Measurements from ENCODE around the gene GRIP1.

GRIP1 gene

GRCh38 chr12:66693901-66694513 lies 15.1 kb upstream of the GRIP1 start:
- DNase-seq (ENCODE audit: low spot score), result peak; percentile 89

DNA sequence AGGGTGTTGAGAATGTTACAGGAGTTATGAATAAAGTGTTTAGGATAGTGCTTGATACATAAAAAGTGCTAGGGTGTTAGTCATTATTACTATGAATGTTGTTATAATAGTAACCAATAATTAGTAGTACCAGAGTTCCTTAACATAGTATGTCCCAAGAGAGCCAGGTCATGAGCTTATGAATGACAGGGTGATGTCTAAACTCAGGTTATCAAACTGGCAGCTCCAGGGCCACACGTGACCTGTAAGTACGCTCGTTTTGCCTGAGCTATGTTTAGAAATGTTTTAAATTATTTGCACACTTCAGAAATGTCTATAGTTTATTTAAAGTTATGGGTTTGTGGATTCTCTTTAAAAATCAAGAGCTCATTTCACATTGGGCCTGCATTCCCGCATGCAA lies 14.1 kb upstream of the GRIP1 start:
- DNase-seq (ENCODE audit: low spot score), result no peak

DNA sequence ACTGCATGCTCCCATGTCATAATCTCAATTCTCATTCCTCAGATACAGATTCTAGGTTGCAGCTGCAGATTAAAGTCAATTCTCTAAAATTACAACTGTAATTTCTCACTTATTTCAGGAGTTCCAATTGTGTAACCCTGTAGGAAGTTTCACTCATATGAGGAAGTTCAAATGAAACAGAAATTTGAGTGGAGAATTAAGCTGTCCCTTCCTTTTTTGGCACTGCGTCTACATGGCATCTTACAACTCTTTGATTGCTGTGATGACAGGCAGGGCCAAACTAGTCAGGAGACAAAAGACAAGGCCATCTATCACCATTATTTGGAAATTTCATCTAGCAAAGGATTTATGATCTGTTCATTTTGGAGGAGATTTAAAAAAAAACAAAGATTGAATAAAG lies 13.3 kb upstream of the GRIP1 start:
- no peak for DNase-seq (ENCODE audit: low spot score)

DNA sequence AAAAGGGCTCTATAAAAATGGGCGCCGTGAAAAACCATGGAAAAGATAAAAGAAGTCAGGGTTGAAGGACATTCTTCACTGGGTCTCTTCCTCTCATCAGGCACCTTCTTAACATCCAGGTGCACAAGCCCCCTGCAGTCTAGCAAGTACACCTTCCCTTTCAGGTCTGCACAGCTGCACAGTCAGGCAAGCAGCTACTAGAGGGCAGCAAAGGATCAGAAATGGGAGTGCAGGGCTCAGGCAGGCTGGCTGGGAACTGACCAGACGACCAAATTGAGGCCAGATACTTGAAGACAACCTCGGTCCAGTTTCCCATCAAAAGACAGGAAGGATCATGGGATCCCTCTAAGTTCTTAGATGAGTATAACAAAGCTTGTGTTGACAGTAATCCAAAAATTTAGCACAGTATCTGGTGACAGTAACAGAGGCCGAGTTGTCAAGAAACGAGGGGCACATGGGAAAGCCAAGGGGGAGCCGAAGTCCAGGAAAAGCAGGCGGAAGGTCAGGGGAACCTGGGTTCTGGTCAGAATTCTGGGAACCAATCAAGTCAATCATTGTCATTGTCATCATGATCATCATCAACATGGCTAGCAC lies 10.1 kb upstream of the GRIP1 start:
- peak; percentile 45 for DNase-seq (ENCODE audit: low spot score)

DNA sequence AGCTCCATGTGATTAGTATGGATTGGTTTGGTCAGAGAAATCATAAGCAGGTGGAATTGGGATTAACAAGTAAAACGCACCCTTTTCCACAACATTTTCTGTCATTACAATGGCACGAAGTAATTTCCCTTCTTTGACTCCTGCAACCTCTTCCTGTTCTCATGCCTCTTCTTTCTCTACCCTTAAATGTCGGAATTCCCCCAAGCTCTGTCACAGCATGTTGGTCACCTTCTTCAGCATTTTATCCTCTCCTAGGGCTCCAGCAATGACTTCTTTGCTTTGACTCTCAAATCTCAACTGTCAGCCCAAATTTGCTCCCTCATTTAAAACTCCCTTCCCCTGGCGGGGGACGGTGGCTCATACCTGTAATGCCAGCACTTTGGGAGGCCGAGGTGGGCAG lies 5.3 kb upstream of the GRIP1 start:
- DNase-seq (ENCODE audit: low spot score), result no peak

DNA sequence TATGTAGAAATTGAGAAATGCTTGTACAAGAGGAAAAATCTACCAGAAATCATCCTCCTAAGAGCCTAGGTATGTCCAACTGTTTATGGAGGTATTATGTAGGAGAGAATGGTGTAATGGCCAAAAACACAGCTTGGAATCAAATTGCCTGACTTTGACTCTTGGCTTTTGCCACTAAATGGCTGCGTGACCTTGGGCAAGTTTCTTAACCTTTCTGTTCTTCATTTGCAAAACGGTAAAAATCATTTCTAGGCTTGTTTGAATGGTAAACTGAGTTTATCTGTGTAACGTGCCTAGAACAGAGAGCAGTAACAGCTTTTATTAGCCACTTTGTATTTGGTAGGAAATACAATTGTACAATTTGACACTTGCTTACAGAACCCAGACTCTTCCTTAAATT lies 4.9 kb upstream of the GRIP1 start:
- DNase-seq (ENCODE audit: low spot score), result no peak

- no peak for DNase-seq (ENCODE audit: low spot score)
Measured at GRCh38 chr12:66683073-66683472, 4.2 kb upstream of the GRIP1 start.

- DNase-seq (ENCODE audit: low spot score), result no peak
Measured at GRCh38 chr12:66679461-66680084, 697 bp upstream of the GRIP1 start.

DNA sequence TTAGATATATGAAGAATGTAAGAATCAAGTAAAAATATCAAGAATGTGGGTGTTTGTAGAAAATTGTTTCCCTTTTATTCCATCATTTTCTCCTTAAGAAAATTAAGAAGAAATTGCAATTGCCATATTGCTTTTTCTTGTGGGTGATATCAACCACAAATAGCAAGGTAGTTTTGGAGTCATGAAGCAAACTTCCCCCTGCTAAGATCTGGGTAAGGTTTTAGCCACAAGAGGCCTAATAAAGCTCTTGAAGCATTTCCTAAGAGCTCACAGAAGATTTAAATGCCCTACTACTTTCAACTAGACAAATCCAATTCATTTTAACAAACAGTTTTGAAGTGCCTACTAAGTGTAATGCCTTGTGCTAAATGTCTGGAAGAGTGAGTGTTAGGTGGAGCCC lies 2.6 kb downstream of the GRIP1 start:
- no peak for DNase-seq (ENCODE audit: low spot score)

DNA sequence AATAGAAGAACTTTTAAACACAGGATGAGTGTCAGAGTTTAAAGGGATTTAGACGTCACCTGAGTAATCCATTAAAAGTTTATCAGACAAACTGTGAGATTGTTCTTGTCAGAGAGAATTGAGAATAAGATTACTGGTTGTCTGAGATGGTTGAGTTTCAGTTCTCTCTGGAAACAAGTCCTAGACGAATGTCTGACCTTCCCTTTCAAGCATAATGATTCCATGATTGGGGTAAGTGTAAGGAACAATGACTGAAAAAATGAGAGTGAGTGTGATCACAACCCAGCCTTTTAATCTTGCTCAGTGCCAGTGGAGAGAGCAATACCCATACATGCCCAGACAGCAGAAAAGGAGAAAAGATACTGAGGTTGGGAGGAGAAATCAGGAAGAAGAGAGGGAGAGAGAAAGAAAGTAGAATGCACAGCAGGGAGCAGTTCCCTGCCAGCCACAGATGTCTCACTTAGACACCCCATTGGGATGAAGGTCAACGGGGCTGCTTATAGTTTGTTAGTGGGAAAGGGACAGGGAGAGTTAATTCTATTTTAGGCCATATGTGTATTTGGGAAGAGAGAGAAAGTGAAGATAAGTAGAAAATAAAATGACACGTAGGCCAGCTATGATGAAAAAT lies 4.3 kb downstream of the GRIP1 start:
- no peak for DNase-seq (ENCODE audit: low spot score)

DNA sequence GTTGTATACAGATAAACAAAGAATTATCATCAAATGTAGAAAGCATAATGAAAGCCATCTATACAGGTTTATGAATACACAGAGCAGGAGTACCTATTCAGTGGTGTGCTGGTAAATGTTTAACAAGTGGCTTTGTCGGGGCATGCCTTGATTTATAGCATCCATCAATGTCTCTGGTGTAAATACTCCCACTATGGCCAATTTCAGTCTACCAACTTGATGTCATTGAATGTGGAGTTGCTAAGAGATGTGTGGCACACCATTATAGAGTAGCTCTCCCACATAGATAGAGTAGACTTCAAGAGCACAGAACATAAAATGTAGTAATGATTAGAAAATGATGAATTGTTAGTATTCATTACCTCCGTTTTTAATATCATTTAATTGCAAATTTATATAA lies 9.3 kb downstream of the GRIP1 start:
- no peak for DNase-seq (ENCODE audit: low spot score)

GRCh38 chr12:66668311-66668710 lies 10.6 kb downstream of the GRIP1 start:
- DNase-seq (ENCODE audit: low spot score), result peak; percentile 43

GRCh38 chr12:66667906-66668305 lies 11.0 kb downstream of the GRIP1 start:
- DNase-seq (ENCODE audit: low spot score), result no peak

- DNase-seq (ENCODE audit: low spot score), result no peak
Measured at GRCh38 chr12:66666481-66666880, 12.4 kb downstream of the GRIP1 start.

- no peak for DNase-seq (ENCODE audit: low spot score)
Measured at GRCh38 chr12:66665435-66665985, 13.4 kb downstream of the GRIP1 start.

DNA sequence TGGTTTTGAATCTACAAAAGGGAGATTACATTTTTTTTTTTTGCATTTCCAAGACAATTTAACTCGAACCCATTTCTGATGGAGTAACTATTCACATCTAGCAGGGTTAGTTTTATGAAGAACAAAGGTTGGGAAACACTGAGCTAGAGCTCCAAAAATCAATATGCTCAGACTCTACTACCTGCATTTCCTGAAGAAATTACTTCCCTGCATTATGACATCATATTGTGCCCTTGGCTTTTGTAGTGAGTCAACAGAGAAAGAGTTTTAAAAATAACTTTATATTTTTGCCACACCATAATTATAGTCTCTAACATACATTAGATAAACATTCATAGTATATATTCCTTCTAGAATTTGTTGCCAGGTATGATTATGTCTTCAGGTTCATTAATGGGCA lies 14.8 kb downstream of the GRIP1 start:
- no peak for DNase-seq (ENCODE audit: low spot score)

- DNase-seq (ENCODE audit: low spot score), result no peak
Measured at GRCh38 chr12:66663611-66664010, 15.3 kb downstream of the GRIP1 start.

GRCh38 chr12:66662729-66663128 lies 16.1 kb downstream of the GRIP1 start:
- no peak for DNase-seq (ENCODE audit: low spot score)

GRCh38 chr12:66662179-66662578 lies 16.7 kb downstream of the GRIP1 start:
- DNase-seq (ENCODE audit: low spot score), result no peak

DNA sequence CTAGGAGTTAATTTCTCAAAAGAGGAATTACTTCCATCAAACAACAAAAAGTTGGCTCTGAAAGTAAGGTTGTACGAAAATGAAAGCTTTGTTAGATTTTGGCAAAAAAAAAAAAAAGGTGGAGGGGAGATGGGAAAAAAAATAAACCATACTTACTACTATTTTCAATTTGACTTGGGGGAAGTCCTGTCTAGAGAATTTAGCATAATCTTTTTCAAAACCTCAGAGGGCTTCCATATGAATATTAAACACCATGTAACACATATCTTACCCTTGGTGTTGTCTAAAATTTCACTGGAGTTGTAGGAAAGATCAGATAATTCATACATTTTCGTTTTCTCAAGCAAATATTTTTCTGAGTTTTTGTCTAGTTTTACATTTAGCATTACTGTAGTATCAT lies 17.5 kb downstream of the GRIP1 start:
- no peak for DNase-seq (ENCODE audit: low spot score)

- DNase-seq (ENCODE audit: low spot score), result no peak
Measured at GRCh38 chr12:66653796-66654195, 25.1 kb downstream of the GRIP1 start.

GRCh38 chr12:66648033-66648735 lies 30.7 kb downstream of the GRIP1 start:
- DNase-seq (ENCODE audit: low spot score), result no peak

All from pons (tissue), 1 donor.